DMS 273 (cell line): ENCODE measurements around the gene LYVE1.
A peak's percentile ranks its signal among the peaks of the same experiment; 100 is the strongest.

Source experiments
- DNase-seq: peaks from one replicate; lab custom pipeline; 2025; ENCODE audit not compliant: unreplicated experiment; lab: John Stamatoyannopoulos, UW

The LYVE1 gene

DNA sequence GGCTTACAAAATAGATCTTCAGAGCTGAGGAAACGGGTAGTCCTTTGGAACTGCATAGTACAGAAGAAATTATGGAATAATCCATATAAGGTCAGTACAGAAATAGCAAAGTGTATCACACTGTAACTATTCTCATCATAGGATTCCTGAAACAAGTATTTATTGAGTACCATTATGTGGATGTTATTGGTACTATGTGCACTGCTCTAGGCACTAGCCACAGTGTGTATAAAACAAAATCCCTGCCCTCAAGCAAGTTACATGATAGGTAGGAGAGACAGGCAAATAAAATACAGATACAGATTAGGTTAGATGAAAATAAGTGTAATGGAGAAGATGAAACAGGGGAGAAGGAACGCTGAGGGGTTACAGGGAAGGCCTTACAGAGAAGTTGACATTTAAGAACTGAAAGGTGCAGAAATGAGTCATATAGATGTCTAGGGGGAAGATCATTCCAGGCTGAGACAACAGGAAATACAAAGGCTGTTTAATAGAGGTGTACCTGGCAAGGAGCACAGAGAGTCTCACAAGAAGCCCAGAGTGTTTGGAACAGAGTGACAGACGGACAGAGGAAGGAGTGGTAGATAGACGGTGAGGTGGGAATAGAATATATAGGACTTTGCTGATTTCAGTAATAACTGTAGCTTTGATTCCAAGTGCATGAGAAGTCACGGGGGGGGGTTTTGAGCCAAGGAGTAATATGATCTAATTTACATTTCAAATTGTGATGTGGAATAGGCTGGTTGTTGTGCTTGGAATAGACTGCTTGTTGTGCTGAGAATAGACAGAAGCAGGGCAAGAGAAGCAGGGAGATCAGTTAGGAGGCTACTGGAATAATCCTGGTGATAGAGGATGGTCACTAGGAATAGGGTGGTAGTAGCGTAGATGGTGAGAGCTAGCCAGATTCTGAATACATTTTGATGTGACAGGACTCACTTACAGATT, 41.2 kb downstream of the LYVE1 start:
- DNase-seq = no peak

DNA sequence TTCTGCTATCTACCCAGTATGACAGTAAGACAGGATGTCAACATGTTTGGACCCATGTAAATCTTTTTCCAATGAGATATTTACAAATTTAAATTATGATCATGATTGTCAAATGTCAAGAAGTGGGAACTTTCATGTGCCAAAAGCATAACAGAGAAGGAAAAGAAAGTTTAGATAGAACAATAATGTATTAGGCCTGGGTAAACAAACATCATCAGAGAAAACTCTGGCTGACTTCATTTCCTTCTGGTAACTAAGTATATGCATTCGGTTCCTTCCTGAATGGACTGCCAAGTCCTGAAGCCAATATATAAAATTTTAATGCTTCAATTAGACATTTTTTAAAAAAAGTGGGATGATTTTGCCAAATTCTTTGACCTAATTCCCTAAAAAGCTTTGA, 44.0 kb downstream of the LYVE1 start:
- DNase-seq = no peak

GRCh38 chr11:10522921-10523320, 45.5 kb downstream of the LYVE1 start:
- DNase-seq = no peak

GRCh38 chr11:10522276-10522675, 46.2 kb downstream of the LYVE1 start:
- no peak for DNase-seq

DNA sequence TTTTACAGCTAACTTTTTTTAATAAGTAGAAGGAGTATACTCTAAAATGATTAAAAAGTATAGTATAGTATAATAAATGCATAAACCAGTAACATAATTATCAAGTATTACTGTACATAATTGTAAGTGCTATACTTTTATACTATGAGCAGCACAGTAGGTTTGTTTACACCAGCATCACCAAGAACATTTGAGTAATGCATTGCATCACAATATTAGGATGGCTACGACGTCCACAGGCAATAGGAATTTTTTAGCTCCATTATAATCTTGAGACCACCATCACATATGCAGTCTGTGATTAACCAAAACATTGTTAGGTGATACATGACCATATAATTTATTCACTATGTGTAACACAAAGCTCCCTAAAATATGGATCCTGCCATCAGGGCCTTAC, 47.9 kb downstream of the LYVE1 start:
- DNase-seq = no peak

GRCh38 chr11:10519630-10520029, 48.8 kb downstream of the LYVE1 start:
- DNase-seq = no peak

DNA sequence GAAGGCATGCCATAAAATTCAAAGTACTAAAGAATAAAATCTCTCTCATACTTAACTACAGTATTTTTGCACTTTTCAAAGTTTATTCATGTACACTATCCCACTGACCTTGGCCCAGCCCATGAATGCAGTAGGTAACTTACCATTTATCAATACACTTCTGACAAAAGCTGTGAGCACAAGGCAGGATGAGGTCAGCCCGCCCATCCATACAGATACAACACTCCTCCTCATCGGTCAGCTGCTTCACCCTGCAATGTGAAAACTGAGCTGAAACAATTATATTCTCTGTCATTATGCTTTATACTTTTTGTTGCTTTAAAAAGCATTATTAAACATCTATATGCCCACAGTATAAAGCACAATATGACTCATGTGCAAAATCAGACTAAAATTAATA, 49.6 kb downstream of the LYVE1 start:
- DNase-seq = no peak

GRCh38 chr11:10518123-10518522, 50.3 kb downstream of the LYVE1 start:
- DNase-seq = no peak

- no peak for DNase-seq
These were observed 53.0 kb downstream of the LYVE1 start for GRCh38 chr11:10515418-10515817.

GRCh38 chr11:10514709-10515108, 53.8 kb downstream of the LYVE1 start:
- no peak for DNase-seq

DNA sequence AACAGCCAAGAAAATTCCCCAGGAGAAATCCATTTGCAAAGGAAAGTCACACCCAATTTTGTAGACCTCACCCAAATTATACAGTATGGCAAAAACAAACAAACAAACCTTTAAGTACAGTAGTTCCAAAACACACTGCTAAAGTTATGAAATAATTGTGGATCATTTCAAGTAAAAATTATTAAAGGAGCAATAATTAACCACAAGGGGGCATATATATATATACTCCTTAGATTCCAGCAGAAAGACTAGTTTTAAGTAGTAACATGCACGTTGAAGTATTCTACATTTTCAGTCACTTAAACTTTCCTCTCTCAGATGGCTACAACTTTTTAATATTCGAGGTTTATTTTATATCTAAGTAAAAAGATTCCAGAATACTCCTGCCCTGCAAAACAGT, 54.3 kb downstream of the LYVE1 start:
- DNase-seq = peak; percentile 10

DNA sequence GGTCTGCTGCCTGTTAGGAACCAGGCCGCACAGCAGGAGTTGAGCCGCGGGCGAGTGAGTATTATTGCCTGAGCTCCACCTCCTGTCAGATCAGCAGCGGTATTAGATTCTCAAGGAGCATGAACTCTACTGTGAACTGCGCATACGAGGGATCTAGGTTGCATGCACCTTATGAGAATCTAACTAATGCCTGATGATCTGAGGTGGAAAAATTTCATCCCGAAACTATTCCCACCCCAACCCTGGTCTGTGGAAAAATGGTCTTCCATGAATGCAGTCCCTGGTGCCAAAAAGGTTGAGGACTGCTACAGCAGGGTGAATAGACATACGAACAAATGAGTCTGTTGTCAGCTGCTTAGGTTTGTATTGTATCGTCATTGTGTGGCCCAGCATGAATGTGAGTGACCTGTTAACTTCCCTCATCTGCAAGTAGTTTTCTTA, 57.3 kb downstream of the LYVE1 start:
- DNase-seq = no peak
